ENCODE data around the gene PRKCQ.
"Not testable (repeated sequence)": the region's sequence is repeated elsewhere in the genome, so short reads cannot be mapped to it uniquely, and the experiment has no call there.

PRKCQ gene

DNA sequence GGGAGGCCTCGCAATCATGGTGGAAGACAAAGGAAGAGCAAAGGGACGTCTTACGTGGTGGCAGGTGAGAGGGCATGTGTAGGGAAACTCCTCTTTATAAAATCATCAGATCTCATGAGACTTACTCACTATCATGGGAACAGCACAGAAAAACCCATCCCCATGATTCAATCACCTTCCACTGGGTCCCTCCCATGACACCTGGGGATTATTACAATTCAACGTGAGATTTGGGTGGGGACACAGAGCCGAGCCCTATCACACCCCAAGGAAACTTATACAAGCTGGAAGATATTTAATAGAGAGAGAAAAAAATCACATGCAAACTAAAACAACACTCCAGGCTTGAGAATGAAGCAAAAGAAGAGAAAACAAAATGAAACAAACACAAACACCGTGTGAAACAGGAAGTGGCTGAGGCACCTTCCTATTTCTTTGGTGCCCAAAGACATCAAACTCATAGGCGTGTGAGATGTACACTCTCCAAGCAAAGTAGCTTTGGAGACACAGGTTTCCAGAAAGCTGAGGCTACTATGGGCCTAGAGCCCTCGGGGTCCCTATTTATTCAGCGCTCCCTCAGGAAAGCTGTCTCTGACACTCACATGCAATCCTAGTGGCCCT is 97.2 kb downstream of the PRKCQ start:
- H3K36me3 ChIP-seq (ENCODE audit: control insufficient read depth, insufficient read depth, low read length, severe bottlenecking): no peaks in the 10 kb centered on the region
- no peak for DNase-seq (ENCODE audit: low read depth)
- no peak overlapping the region for H3K9ac ChIP-seq (ENCODE audit: low read length)
- no peaks in the 10 kb centered on the region for H3K4me1 ChIP-seq (ENCODE audit: control insufficient read depth, insufficient read depth, low read length)
- no peaks in the 10 kb centered on the region for H3K9me3 ChIP-seq (ENCODE audit: control insufficient read depth, low read length)
- no peaks in the 10 kb centered on the region for H3K27me3 ChIP-seq (replicated peaks; ENCODE audit: control insufficient read depth, insufficient read depth, low read length)
- no peak overlapping the region for H3K4me3 ChIP-seq (ENCODE audit: low read length)

- H3K4me1 ChIP-seq (ENCODE audit: control insufficient read depth, insufficient read depth, low read length): no peaks in the 10 kb centered on the region
- no peak for DNase-seq (ENCODE audit: low read depth)
- H3K9ac ChIP-seq (ENCODE audit: low read length): no peak overlapping the region
- no peaks in the 10 kb centered on the region for H3K9me3 ChIP-seq (ENCODE audit: control insufficient read depth, low read length)
- no peaks in the 10 kb centered on the region for H3K36me3 ChIP-seq (ENCODE audit: control insufficient read depth, insufficient read depth, low read length, severe bottlenecking)
- H3K4me3 ChIP-seq (ENCODE audit: low read length): no peak overlapping the region
- H3K27me3 ChIP-seq (replicated peaks; ENCODE audit: control insufficient read depth, insufficient read depth, low read length): no peaks in the 10 kb centered on the region
These were observed 101.4 kb downstream of the PRKCQ start for GRCh38 chr10:6478722-6479121.

DNA sequence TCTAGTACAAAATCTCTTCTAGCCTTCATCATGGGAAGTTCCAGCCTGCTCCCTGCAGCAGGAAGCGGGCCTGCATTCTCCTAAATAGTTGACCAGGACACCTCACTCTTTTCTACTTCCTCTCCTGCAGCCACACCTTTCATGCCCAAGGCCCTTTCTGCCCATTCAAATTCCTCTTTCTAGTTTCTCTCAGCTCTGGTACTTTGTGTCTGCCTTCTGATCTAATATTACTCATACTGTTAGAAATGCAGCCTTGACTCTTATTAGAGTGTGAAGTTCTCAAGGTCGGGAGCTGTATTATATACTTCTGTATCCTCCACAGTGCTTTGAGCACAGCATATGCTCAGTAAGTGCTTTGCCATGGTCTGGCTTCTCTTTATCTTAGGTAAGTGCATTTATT is 103.1 kb downstream of the PRKCQ start:
- Histone ChIP-seq H3K27me3 (replicated peaks; ENCODE audit: control insufficient read depth, insufficient read depth, low read length) (no peaks in the 10 kb centered on the region), H3K4me1 (ENCODE audit: control insufficient read depth, insufficient read depth, low read length) (no peaks in the 10 kb centered on the region), H3K9me3 (ENCODE audit: control insufficient read depth, low read length) (no peaks in the 10 kb centered on the region), H3K36me3 (ENCODE audit: control insufficient read depth, insufficient read depth, low read length, severe bottlenecking) (no peaks in the 10 kb centered on the region), H3K4me3 (ENCODE audit: low read length) (no peak overlapping the region), H3K9ac (ENCODE audit: low read length) (no peak overlapping the region)
- DNase-seq (ENCODE audit: low read depth): no peak

- DNase-seq (ENCODE audit: low read depth): no peak
- Histone ChIP-seq H3K4me1 (ENCODE audit: control insufficient read depth, insufficient read depth, low read length) (no peaks in the 10 kb centered on the region), H3K9me3 (ENCODE audit: control insufficient read depth, low read length) (peaks cover under 1% of the 10 kb centered on the region), H3K36me3 (ENCODE audit: control insufficient read depth, insufficient read depth, low read length, severe bottlenecking) (no peaks in the 10 kb centered on the region), H3K9ac (ENCODE audit: low read length) (no peak overlapping the region), H3K27me3 (replicated peaks; ENCODE audit: control insufficient read depth, insufficient read depth, low read length) (peaks cover 5% of the 10 kb centered on the region), H3K4me3 (ENCODE audit: low read length) (no peak overlapping the region)
These were observed 105.2 kb downstream of the PRKCQ start for GRCh38 chr10:6474871-6475270.

- H3K4me3 ChIP-seq (ENCODE audit: low read length): no peak overlapping the region
- H3K9ac ChIP-seq (ENCODE audit: low read length): no peak overlapping the region
- H3K4me1 ChIP-seq (ENCODE audit: control insufficient read depth, insufficient read depth, low read length): no peaks in the 10 kb centered on the region
- H3K9me3 ChIP-seq (ENCODE audit: control insufficient read depth, low read length): peaks cover 7% of the 10 kb centered on the region
- no peaks in the 10 kb centered on the region for H3K36me3 ChIP-seq (ENCODE audit: control insufficient read depth, insufficient read depth, low read length, severe bottlenecking)
- peak; percentile 2 for DNase-seq (ENCODE audit: low read depth)
- peaks cover 7% of the 10 kb centered on the region for H3K27me3 ChIP-seq (replicated peaks; ENCODE audit: control insufficient read depth, insufficient read depth, low read length)
These were observed 106.1 kb downstream of the PRKCQ start for GRCh38 chr10:6473901-6474370.

DNA sequence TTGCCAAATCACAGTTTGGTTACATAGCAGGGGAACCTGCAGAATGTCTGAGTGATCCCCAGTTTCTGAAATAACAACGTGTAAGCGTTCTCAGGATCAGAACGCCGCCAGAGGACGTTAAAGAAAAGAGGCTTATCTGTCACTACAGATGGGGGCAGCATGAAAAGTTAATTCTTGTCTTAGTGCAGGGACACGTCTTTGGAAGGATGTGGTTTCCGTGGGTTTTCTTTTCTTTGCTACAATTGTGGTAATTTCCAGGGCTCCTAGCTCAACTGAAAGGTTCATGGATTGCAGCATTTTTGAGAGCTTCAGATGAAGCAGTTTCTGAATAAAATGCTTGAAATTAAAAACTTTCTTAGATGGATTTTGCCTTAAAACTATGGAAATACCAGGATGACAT is 106.6 kb downstream of the PRKCQ start:
- Histone ChIP-seq H3K4me3 (ENCODE audit: low read length) (no peak overlapping the region), H3K27me3 (replicated peaks; ENCODE audit: control insufficient read depth, insufficient read depth, low read length) (peaks cover 7% of the 10 kb centered on the region), H3K9me3 (ENCODE audit: control insufficient read depth, low read length) (peaks cover 7% of the 10 kb centered on the region), H3K4me1 (ENCODE audit: control insufficient read depth, insufficient read depth, low read length) (no peaks in the 10 kb centered on the region), H3K9ac (ENCODE audit: low read length) (no peak overlapping the region), H3K36me3 (ENCODE audit: control insufficient read depth, insufficient read depth, low read length, severe bottlenecking) (no peaks in the 10 kb centered on the region)
- DNase-seq (ENCODE audit: low read depth): no peak

DNA sequence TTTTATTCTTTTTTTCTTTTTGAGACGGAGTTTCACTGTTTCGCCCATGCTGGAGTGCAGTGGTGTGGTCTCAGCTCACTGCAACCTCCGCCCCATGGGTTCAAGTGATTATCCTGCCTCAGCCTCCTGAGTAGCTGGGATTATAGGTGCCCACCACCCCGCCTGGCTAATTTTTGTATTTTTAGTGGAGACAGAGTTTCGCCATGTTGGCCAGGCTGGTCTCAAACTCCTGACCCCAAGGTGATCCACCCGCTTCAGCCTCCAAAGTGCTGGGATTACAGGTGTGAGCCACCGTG is 107.4 kb downstream of the PRKCQ start:
- not testable (repeated sequence) for DNase-seq (ENCODE audit: low read depth); H3K4me1 ChIP-seq (ENCODE audit: control insufficient read depth, insufficient read depth, low read length); H3K9ac ChIP-seq (ENCODE audit: low read length); H3K9me3 ChIP-seq (ENCODE audit: control insufficient read depth, low read length); H3K27me3 ChIP-seq (replicated peaks; ENCODE audit: control insufficient read depth, insufficient read depth, low read length); H3K36me3 ChIP-seq (ENCODE audit: control insufficient read depth, insufficient read depth, low read length, severe bottlenecking); H3K4me3 ChIP-seq (ENCODE audit: low read length)

GRCh38 chr10:6470894-6471618 is 109.0 kb downstream of the PRKCQ start:
- Histone ChIP-seq H3K36me3 (ENCODE audit: control insufficient read depth, insufficient read depth, low read length, severe bottlenecking) (no peaks in the 10 kb centered on the region), H3K4me3 (ENCODE audit: low read length) (no peak overlapping the region), H3K27me3 (replicated peaks; ENCODE audit: control insufficient read depth, insufficient read depth, low read length) (peaks cover 14% of the 10 kb centered on the region), H3K9ac (ENCODE audit: low read length) (no peak overlapping the region), H3K9me3 (ENCODE audit: control insufficient read depth, low read length) (peaks cover 7% of the 10 kb centered on the region), H3K4me1 (ENCODE audit: control insufficient read depth, insufficient read depth, low read length) (no peaks in the 10 kb centered on the region)
- no peak for DNase-seq (ENCODE audit: low read depth)

- Histone ChIP-seq H3K27me3 (replicated peaks; ENCODE audit: control insufficient read depth, insufficient read depth, low read length) (peaks cover 14% of the 10 kb centered on the region), H3K4me3 (ENCODE audit: low read length) (no peak overlapping the region), H3K9ac (ENCODE audit: low read length) (no peak overlapping the region), H3K9me3 (ENCODE audit: control insufficient read depth, low read length) (peaks cover 7% of the 10 kb centered on the region), H3K4me1 (ENCODE audit: control insufficient read depth, insufficient read depth, low read length) (no peaks in the 10 kb centered on the region), H3K36me3 (ENCODE audit: control insufficient read depth, insufficient read depth, low read length, severe bottlenecking) (no peaks in the 10 kb centered on the region)
- no peak for DNase-seq (ENCODE audit: low read depth)
These were observed 110.4 kb downstream of the PRKCQ start for GRCh38 chr10:6469661-6470060.

DNA sequence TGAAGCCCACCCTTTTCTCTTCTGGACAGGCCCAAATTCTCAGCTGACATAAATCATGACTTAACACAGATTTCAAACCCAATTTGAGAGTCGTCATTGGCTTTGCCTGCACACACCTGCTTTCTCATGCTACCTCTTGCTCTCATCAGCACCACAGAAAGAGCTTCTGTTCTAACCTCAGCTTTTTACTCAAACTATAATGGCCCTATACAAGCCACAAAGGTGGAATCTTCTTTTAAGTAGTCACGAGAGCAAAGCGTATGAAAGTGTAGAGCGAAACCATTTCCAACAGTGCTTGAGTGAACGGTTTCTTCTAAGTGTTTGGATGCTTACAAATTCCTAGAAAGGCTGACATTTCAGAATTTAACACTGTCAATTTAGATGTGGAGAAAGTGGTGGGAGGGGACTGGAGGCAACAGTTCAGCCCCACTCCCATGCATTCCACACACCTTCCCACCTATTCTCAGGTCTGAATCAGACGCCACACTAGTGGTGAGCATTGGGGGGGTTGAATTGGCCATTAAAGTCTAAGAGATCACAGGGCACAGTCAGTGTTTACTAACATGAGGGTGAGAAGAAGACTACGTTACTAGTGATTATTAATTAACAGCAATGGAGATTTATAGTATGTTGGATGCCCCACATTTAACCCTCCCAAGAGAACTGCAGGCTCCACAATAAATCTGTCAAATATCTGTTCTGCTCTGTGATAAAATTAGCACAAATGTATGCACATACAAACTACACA is 114.0 kb downstream of the PRKCQ start:
- H3K4me1 ChIP-seq (ENCODE audit: control insufficient read depth, insufficient read depth, low read length): no peaks in the 10 kb centered on the region
- no peaks in the 10 kb centered on the region for H3K36me3 ChIP-seq (ENCODE audit: control insufficient read depth, insufficient read depth, low read length, severe bottlenecking)
- no peak overlapping the region for H3K4me3 ChIP-seq (ENCODE audit: low read length)
- no peak for DNase-seq (ENCODE audit: low read depth)
- no peak overlapping the region for H3K9ac ChIP-seq (ENCODE audit: low read length)
- peaks cover 20% of the 10 kb centered on the region for H3K27me3 ChIP-seq (replicated peaks; ENCODE audit: control insufficient read depth, insufficient read depth, low read length)
- H3K9me3 ChIP-seq (ENCODE audit: control insufficient read depth, low read length): peaks cover 7% of the 10 kb centered on the region

- Histone ChIP-seq H3K4me3 (ENCODE audit: low read length) (no peak overlapping the region), H3K9me3 (ENCODE audit: control insufficient read depth, low read length) (peaks cover 7% of the 10 kb centered on the region), H3K36me3 (ENCODE audit: control insufficient read depth, insufficient read depth, low read length, severe bottlenecking) (no peaks in the 10 kb centered on the region)
These were observed 114.6 kb downstream of the PRKCQ start for GRCh38 chr10:6465437-6465836.

More at GRCh38 chr10:6465437-6465836, 114.6 kb downstream of the PRKCQ start:
- H3K9ac ChIP-seq (ENCODE audit: low read length): no peak overlapping the region
- H3K27me3 ChIP-seq (replicated peaks; ENCODE audit: control insufficient read depth, insufficient read depth, low read length): peaks cover 20% of the 10 kb centered on the region
- H3K4me1 ChIP-seq (ENCODE audit: control insufficient read depth, insufficient read depth, low read length): no peaks in the 10 kb centered on the region
- no peak for DNase-seq (ENCODE audit: low read depth)

Measured in adipocyte (in vitro differentiated cells).